ENCODE data around the gene MCHR1. TPM values are rescaled to one million over a fixed set of nuclear protein-coding genes. Genes with fewer than 3 reads are reported as not detected.

MCHR1 gene
- total and polyA plus RNA-seq, 9 of the 15 experiments (the other 6 are each of a cell fraction or from before 2014, with no cell fraction given) = 0.03 to 0.50 TPM; not detected in 7

DNA sequence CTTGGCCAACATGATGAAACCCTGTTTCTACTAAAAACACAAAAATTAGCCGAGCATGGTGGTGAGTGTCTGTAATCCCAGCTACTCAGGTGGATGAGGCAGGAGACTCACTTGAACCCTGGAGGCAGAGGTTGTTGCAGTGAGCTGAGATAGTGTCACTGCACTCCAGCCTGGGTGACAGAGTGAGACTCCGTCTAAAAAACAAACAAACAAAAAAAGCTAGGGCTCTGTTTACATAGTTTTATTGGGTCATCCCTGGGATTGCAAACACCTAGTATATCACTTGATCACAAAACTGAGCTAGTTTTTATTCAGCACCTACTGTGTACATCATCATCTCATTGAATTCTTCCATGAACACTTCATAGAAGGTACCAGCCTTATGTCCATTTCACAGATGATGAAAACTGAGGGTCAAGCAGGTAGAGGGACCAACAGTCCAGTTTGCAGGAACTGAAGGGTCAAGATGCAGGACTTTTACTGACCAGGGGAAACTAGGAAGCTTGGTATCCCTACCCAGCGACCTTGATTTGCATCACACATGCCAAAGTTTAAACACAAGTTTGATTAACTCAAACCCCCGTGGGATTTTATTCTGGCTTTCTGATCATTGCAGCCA is 33.6 kb upstream of the MCHR1 start (continued):
- TF ChIP-seq, protein P1, sequence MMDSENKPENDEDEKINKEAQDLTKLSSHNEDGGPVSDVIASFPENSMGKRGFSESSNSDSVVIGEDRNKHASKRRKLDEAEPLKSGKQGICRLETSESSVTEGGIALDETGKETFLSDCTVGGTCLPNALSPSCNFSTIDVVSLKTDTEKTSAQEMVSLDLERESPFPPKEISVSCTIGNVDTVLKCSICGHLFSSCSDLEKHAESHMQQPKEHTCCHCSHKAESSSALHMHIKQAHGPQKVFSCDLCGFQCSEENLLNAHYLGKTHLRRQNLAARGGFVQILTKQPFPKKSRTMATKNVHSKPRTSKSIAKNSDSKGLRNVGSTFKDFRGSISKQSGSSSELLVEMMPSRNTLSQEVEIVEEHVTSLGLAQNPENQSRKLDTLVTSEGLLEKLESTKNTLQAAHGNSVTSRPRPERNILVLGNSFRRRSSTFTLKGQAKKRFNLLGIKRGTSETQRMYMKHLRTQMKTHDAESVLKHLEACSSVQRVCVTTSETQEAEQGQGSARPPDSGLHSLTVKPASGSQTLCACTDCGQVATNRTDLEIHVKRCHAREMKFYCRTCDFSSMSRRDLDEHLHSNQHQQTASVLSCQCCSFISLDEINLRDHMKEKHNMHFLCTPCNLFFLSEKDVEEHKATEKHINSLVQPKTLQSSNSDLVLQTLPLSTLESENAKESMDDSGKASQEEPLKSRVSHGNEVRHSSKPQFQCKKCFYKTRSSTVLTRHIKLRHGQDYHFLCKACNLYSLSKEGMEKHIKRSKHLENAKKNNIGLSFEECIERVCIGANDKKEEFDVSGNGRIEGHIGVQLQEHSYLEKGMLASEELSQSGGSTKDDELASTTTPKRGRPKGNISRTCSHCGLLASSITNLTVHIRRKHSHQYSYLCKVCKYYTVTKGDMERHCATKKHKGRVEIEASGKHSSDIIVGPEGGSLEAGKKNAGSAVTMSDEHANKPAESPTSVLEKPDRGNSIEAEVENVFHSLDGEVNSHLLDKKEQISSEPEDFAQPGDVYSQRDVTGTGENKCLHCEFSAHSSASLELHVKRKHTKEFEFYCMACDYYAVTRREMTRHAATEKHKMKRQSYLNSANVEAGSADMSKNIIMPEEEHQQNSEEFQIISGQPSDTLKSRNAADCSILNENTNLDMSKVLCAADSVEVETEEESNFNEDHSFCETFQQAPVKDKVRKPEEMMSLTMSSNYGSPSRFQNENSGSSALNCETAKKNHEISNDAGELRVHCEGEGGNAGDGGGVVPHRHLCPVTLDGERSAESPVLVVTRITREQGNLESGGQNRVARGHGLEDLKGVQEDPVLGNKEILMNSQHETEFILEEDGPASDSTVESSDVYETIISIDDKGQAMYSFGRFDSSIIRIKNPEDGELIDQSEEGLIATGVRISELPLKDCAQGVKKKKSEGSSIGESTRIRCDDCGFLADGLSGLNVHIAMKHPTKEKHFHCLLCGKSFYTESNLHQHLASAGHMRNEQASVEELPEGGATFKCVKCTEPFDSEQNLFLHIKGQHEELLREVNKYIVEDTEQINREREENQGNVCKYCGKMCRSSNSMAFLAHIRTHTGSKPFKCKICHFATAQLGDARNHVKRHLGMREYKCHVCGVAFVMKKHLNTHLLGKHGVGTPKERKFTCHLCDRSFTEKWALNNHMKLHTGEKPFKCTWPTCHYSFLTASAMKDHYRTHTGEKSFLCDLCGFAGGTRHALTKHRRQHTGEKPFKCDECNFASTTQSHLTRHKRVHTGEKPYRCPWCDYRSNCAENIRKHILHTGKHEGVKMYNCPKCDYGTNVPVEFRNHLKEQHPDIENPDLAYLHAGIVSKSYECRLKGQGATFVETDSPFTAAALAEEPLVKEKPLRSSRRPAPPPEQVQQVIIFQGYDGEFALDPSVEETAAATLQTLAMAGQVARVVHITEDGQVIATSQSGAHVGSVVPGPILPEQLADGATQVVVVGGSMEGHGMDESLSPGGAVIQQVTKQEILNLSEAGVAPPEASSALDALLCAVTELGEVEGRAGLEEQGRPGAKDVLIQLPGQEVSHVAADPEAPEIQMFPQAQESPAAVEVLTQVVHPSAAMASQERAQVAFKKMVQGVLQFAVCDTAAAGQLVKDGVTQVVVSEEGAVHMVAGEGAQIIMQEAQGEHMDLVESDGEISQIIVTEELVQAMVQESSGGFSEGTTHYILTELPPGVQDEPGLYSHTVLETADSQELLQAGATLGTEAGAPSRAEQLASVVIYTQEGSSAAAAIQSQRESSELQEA (IDR thresholded peaks at IDR 0.05; ENCODE audit: low read depth) = no peak
- no peak for TF ChIP-seq SMARCC2 (IDR thresholded peaks at IDR 0.05; ENCODE audit: low read depth)

Measured in K562 (cell line).